ENCODE results near the gene NUP50. TPM values are rescaled to one million over a fixed set of nuclear protein-coding genes. Genes with fewer than 3 reads are reported as not detected.

NUP50 gene
- total and polyA plus RNA-seq, 7 donors: 10.8 to 28.5 (median 26.2) TPM

DNA sequence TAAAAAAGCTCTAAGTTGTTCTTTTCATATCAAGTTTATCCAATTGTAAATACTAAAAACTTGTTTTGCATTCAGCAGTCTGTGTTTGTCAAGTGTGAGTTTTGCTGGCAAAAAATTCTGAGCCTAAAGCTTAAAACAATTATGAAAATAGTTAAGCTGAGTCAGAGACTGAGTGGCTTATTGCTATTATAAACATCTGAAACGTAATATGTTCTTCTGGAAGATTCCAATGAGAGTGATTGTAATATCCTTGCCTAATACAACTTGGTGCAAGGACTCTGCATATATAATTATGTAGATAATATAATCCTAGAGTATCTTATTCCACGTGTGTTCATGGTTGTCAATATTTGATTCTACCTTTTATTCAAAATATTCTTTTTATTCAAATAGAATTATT is 14.1 kb upstream of the NUP50 start:
- H3K4me3 ChIP-seq: no peak overlapping the region

DNA sequence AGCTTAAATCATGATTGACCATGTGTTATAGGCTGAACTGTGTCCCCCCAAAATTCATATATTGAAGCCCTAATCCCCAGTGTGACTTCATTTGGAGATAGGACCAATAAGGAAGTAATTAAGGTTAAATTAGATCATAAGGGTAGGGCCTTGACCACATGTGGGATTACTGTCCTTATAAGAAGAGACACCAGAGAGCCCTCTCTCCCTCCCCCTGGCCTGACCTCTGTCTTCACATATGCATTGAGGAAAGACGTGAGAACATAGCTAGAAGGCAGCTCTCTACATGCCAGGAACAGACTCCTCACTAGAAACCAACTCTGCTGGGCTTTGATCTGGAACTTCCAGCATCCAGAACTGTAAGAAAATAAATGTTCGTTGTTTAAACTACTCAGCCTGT is 13.6 kb upstream of the NUP50 start:
- WGBS, 2 donors: 59 to 74% methylated on average over 2 of the region's 2 CpGs
- Histone ChIP-seq H3K27me3 (no peaks in the 10 kb centered on the region), H3K27ac (no peak overlapping the region), H3K9me3 (no peaks in the 10 kb centered on the region), H3K4me1 (no peaks in the 10 kb centered on the region), H3K36me3 (peaks cover 0 to 11% (median 0%) of the 10 kb centered on the region in 4 donors), H3K4me3 (no peak overlapping the region)
- no peak for TF ChIP-seq POLR2AphosphoS5 (IDR thresholded peaks at IDR 0.05)
- TF ChIP-seq EP300 (IDR thresholded peaks at IDR 0.05): no peak
- TF ChIP-seq, protein P1, sequence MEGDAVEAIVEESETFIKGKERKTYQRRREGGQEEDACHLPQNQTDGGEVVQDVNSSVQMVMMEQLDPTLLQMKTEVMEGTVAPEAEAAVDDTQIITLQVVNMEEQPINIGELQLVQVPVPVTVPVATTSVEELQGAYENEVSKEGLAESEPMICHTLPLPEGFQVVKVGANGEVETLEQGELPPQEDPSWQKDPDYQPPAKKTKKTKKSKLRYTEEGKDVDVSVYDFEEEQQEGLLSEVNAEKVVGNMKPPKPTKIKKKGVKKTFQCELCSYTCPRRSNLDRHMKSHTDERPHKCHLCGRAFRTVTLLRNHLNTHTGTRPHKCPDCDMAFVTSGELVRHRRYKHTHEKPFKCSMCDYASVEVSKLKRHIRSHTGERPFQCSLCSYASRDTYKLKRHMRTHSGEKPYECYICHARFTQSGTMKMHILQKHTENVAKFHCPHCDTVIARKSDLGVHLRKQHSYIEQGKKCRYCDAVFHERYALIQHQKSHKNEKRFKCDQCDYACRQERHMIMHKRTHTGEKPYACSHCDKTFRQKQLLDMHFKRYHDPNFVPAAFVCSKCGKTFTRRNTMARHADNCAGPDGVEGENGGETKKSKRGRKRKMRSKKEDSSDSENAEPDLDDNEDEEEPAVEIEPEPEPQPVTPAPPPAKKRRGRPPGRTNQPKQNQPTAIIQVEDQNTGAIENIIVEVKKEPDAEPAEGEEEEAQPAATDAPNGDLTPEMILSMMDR (IDR thresholded peaks at IDR 0.05): no peak
- TF ChIP-seq POLR2A (IDR thresholded peaks at IDR 0.05): no peak
- intact Hi-C loops (cut with DNase I): no loop called here
- DNase-seq: no peak

More for the DNA sequence above, 14.1 kb upstream of the NUP50 start:
- Histone ChIP-seq H3K36me3 (peaks cover 0 to 11% (median 0%) of the 10 kb centered on the region in 4 donors), H3K4me1 (no peaks in the 10 kb centered on the region), H3K27ac (no peak overlapping the region), H3K27me3 (no peaks in the 10 kb centered on the region), H3K9me3 (no peaks in the 10 kb centered on the region)
- 55 to 82% methylated on average over 2 of the region's 2 CpGs for WGBS, 2 donors
- TF ChIP-seq, protein P1 (IDR thresholded peaks at IDR 0.05): no peak
- TF ChIP-seq POLR2A (IDR thresholded peaks at IDR 0.05) (no peak), EP300 (IDR thresholded peaks at IDR 0.05) (no peak), POLR2AphosphoS5 (IDR thresholded peaks at IDR 0.05) (no peak)
- intact Hi-C loops (cut with DNase I): no loop called here
- DNase-seq: no peak

DNA sequence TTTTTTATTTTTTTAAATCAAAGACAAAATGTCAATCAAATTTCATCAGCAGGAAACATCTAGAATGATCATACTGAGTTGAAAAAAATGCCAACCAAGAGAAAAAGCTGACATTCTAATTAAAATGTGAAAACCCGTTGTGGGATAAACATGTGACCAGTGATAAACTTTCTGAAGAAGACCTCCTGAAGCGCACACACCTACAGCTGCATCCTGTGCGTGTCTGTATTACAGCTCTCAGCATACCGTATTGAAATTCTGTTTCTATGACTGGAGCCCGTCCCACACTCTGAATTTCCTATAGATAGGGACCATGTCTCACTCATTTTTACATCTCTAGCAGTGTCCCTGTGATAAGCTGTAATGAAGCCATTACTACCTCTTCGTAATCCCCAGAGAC is 12.2 kb upstream of the NUP50 start:
- no peak for DNase-seq
- H3K27me3 ChIP-seq: no peaks in the 10 kb centered on the region
- no peaks in the 10 kb centered on the region for H3K4me1 ChIP-seq
- no peak overlapping the region for H3K27ac ChIP-seq
- TF ChIP-seq, protein P1 (IDR thresholded peaks at IDR 0.05): no peak
- TF ChIP-seq POLR2AphosphoS5 (IDR thresholded peaks at IDR 0.05) (no peak), EP300 (IDR thresholded peaks at IDR 0.05) (no peak), POLR2A (IDR thresholded peaks at IDR 0.05) (no peak)
- no peaks in the 10 kb centered on the region for H3K9me3 ChIP-seq
- 71 to 94% methylated on average over 6 of the region's 6 CpGs for WGBS, 2 donors
- H3K36me3 ChIP-seq: peaks cover 0 to 21% (median 0%) of the 10 kb centered on the region in 4 donors
- H3K4me3 ChIP-seq: no peak overlapping the region
- intact Hi-C loops (cut with DNase I): no loop called here

DNA sequence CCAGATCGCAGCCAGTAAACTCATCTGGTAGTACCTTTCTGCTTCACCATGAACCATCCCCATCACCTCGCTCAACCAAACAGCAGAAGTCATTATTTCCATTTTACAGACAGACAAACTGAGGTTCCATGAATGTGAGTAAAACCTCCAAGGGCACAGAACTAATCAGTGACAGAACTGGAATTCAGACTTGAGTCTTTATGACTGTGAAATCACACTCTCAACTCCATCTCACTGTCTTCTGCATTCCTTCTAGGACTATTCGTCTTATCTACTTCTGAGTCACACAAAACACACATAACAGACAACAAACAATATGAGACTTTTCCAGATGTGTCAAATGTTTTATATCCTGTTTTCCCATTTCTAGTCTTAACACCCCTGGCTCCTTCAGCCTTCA is 9.3 kb upstream of the NUP50 start:
- intact Hi-C loops (cut with DNase I): no loop called here
- TF ChIP-seq POLR2A (IDR thresholded peaks at IDR 0.05): no peak
- no peak for DNase-seq
- H3K9me3 ChIP-seq: no peaks in the 10 kb centered on the region
- 77 to 86% methylated on average over 3 of the region's 3 CpGs for WGBS, 2 donors
- H3K27ac ChIP-seq: no peak overlapping the region
- no peak overlapping the region for H3K4me3 ChIP-seq
- H3K27me3 ChIP-seq: no peaks in the 10 kb centered on the region
- peaks cover 0 to 9% (median 4%) of the 10 kb centered on the region in 4 donors for H3K4me1 ChIP-seq
- H3K36me3 ChIP-seq: peaks cover 0 to 29% (median 2%) of the 10 kb centered on the region in 4 donors

DNA sequence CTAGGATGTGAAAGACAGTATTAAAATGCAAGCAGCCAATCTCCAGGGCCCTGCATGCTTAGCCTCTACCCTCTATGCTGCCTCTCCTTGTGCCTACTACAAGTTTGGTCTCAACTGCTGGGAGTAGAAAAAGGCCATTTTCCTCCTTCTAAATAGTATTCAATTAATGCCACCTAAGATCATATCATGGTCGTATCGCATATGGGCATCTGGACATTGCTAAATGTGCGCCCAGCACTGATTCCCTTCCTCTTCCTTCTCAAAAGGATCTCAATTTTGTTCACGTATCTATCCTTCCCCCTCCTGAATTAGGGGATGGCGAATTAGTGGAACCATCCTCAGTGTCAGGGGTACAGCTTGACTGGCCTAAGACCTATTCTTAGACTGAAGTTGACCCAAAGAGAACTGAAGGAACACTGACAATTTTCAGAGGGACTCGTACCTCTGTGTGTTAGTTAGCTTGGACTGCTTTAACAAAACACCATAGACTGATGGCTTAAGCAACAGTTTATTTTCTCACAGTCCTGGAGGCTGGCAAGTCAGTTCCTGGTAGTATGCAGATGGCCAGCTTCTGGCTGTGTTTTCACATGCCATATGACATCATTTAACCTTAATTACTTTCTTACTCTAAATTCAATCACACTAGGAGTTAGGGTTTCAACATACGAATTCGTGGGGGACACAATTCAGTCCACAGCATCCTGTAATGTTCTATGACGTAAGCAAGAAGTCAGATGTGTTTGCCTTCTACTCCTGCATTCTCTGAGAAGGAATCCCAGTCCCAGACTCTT is 8.5 kb upstream of the NUP50 start:
- DNase-seq: no peak
- intact Hi-C loops (cut with DNase I): no loop called here
- TF ChIP-seq EP300 (IDR thresholded peaks at IDR 0.05): no peak
- TF ChIP-seq POLR2AphosphoS5 (IDR thresholded peaks at IDR 0.05): no peak
- no peak for TF ChIP-seq POLR2A (IDR thresholded peaks at IDR 0.05)
- TF ChIP-seq, protein P1 (IDR thresholded peaks at IDR 0.05): no peak
- WGBS, 2 donors: 81 to 84% methylated on average over 9 of the region's 9 CpGs
- Histone ChIP-seq H3K27me3 (no peaks in the 10 kb centered on the region), H3K4me1 (peaks cover 0 to 12% (median 6%) of the 10 kb centered on the region in 4 donors), H3K4me3 (no peak overlapping the region), H3K27ac (no peak overlapping the region), H3K9me3 (no peaks in the 10 kb centered on the region), H3K36me3 (peaks cover 0 to 27% (median 2%) of the 10 kb centered on the region in 4 donors)

Measured in sigmoid colon (tissue), 7 donors.